Right renal cortex interstitium (tissue), 3 donors: ENCODE data around the gene WDCP. TPM values are rescaled to one million over a fixed set of nuclear protein-coding genes. Genes with fewer than 3 reads are reported as not detected.

ENCODE experiments used
- DNase-seq, 3 donors: peaks; one replicate each; pipeline ENCODE4 v3.0.0-alpha.2; 2013; ENCODE audit warnings: low read depth in 3 of 3, low spot score in 2 of 3
- polyA plus RNA-seq, 3 donors: library from polyadenylated mRNA; unstranded; fragments of 120-200 nt; gene quantifications; one replicate each; pipeline ENCODE4 v1.2.1, GENCODE V29; 2013; ENCODE audit not compliant: insufficient read length in 3 of 3

WDCP gene
- polyA plus RNA-seq, 3 donors: 15.1 to 16.7 (median 15.9) TPM

GRCh38 chr2:24008672-24009366 is 38.4 kb downstream of the WDCP start:
- DNase-seq: no peak

DNA sequence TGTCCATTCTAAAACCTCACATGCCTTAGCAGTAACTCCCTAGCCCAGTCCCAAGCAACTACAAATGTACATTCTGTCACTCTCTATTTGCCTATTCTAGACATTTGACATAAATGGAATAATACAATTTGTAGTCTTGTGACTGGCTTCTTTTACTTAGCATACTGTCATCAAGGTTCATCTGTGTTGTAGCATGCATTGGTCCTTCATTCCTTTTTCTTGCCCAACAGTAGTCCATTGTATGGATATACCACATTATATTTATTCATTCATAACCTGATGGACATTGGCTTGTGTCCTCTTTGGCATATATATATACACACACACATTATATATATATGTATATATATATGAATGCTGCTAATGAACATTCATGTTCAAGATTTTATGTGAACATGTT is 39.5 kb downstream of the WDCP start:
- no peak for DNase-seq

DNA sequence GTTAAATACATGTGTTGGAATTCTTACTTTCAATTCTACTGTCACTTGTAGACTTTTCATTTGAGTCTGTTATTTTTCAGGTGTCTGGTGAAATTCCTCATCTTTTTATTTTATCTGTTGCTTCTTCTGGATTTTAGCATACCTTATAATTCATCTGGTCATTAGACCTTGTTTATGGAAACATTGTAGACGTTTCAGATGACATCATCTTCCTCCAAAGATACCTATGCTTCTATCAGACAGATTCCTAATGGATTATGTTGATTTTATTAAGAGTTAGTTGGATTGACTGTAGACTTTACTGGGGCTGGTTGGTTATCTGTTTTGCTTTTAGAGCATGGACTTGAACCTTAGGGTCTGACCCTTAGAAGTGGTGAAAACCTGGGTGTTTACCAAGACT is 52.6 kb downstream of the WDCP start:
- DNase-seq: no peak

- no peak for DNase-seq
These were observed 53.4 kb downstream of the WDCP start for GRCh38 chr2:23993736-23994269.

GRCh38 chr2:23992931-23993330 is 54.3 kb downstream of the WDCP start:
- no peak for DNase-seq

DNA sequence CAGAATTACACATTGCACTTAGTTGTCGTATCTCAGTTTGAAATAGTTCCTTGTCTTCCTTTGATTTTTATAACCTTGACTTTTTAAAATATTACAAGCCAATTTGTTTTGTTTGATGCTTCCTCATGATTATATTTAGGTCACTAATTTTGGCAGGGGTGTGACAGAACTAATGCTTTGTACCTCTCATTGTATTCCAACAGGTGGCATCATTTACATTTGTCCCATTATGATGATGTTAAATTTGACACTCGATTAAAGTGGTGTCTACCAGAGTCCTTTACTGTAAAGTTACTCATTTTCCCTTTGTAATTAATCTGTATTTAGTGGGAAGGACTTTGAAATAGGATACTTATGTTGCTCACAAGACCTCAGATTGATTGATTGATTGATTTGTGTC is 58.8 kb downstream of the WDCP start:
- no peak for DNase-seq

Other genes starting within 250 kb of the WDCP start
- 10 to 100 TPM; 19.1 to 21.7 (median 19.8) TPM for gene ATAD2B, start 120.3 kb downstream of the WDCP start, polyA plus RNA-seq
- gene UBXN2A, start 106.9 kb downstream of the WDCP start, polyA plus RNA-seq: 10 to 100 TPM; 18.2 to 19.3 (median 18.9) TPM
- 1 to 10 TPM; 1.8 to 2.4 (median 2.0) TPM for gene MFSD2B, start 37.3 kb downstream of the WDCP start, polyA plus RNA-seq
- 10 to 100 TPM; 11.0 to 14.3 (median 12.8) TPM for gene FKBP1B, start 2.4 kb upstream of the WDCP start, polyA plus RNA-seq
- 100 to 1,000 TPM; 170 to 176 (median 174) TPM for gene SF3B6, start 28.9 kb upstream of the WDCP start, polyA plus RNA-seq
- 10 to 100 TPM; 42.9 to 45.9 (median 43.0) TPM for gene TP53I3, start 37.4 kb upstream of the WDCP start, polyA plus RNA-seq
- gene PFN4, start 75.9 kb upstream of the WDCP start, polyA plus RNA-seq: 1 to 10 TPM; 1.6 to 2.5 (median 1.7) TPM
- gene FAM228B, start 76.1 kb upstream of the WDCP start, polyA plus RNA-seq: 10 to 100 TPM; 20.2 to 31.9 (median 29.8) TPM
- gene FAM228A, start 127.7 kb upstream of the WDCP start, polyA plus RNA-seq: 1 to 10 TPM in 2 of 3 donors, under 1 TPM in 1; 0.75 to 1.2 (median 1.1) TPM